DMS114 treated with DMSO at 0.1 percent for 48 hours (cell line): ENCODE results near the gene EEF1AKMT3.
A peak's percentile ranks its signal among the peaks of the same experiment; 100 is the strongest.

Experiments used
- DNase-seq: peaks from one replicate; lab custom pipeline; 2025; ENCODE audit not compliant: unreplicated experiment; lab: John Stamatoyannopoulos, UW

Gene EEF1AKMT3

DNA sequence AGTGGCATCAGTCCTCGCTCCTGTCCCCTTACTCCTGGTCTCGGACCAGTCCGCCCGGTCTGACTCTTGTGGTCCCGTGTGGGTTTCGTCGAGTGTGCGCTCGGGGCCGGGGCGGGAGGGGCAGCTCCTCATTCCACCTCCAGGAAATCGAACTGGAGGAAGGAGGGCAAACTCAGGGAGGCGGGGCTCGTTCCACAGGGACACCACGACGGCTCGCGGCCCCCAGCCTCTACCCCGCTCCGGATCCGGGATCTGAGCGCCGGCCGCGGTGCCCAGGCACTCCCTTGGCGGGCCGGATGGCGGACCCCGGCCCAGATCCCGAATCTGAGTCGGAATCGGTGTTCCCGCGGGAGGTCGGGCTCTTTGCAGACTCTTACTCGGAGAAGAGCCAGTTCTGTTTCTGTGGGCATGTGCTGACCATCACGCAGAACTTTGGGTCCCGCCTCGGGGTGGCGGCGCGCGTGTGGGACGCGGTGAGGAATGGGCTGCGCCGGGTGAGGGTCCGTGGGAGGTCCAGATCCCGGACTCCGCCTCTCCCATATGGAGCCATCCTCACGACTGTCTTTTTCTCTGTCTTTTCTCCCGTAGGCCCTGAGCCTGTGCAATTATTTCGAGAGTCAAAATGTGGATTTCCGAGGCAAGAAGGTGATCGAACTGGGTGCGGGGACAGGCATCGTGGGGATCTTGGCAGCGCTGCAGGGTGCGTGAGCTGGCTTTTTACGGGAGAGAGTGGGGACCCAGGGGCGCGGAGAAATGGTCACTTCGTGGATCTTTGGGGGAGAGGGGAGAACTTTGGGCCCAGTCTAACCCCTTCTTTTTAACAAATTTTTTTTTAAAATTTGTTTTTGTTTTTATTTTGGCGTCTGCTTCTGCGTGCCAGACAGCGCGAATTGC, at the start of gene EEF1AKMT3:
EEF1AKMT3 (plus strand) TSS at position 186 of the 894 bp plus-strand sequence; CDS start at position 297, 111 bp downstream.
- peak; percentile 65 for DNase-seq

- no peak for DNase-seq
Measured at GRCh38 chr12:57722716-57723629, 49.4 kb upstream of the EEF1AKMT3 start.

DNA sequence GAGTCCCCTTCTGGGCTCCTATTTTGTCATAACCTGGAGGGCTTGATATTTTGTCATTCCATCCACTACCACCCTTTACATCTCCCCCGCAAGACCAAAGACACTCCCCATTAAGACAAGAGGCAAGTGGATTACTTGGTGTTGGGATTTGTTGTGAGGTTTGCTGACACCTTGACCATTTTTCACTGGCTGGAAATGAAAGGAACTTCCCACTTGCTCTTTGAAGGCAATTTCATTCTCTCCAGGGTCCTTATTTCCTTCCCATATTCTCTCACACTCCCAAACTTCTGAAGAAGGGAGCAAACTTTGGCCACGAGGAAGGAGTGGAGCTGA, 48.8 kb upstream of the EEF1AKMT3 start:
- no peak for DNase-seq

DNA sequence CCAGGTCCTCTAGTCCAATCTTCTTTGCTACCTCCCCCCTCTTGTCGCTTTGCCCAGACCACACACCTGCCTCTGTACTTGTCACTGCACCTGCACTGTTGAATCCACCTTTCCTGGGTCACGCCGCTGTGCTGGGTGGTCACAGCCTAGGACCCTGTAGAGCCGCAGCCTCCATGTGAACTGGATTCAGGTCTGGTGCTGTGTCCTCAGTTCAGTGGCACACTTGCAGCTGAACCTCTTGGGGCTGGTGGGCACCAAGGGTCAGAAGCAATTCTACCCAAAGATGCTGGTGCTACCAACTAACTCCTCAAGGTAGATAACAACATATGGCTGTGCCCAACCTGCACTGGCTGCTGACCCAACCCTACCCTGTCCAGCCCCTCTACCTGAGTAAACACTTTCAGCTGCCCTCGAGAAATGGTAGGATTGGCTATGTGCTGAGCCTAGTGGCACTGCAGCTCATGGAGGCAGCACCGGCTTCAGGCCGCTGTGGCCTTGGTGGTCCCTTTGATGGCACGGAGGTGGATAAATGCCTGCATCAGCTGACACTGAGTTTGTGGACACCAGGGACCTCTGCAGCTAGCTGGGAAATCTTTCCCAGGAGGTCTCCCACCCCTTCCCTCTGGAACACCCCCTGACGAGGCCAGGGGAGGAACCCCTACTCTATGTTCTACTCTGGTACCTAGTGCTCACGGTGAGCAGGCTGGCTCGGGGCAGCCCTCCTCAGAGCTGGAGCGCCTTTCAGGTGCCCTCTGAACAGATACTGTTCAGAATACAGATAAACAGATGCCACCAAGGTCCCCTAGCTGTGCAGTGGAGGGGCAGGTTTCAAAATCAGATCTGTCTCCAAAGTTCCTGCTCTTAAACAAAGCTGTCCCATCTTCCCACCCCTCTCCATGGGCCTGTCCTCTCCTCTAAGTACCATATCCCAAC, 48.1 kb upstream of the EEF1AKMT3 start:
- DNase-seq, result no peak

- no peak for DNase-seq
Measured at GRCh38 chr12:57724936-57725740, 47.3 kb upstream of the EEF1AKMT3 start.

GRCh38 chr12:57725851-57726150, 46.6 kb upstream of the EEF1AKMT3 start:
- no peak for DNase-seq

DNA sequence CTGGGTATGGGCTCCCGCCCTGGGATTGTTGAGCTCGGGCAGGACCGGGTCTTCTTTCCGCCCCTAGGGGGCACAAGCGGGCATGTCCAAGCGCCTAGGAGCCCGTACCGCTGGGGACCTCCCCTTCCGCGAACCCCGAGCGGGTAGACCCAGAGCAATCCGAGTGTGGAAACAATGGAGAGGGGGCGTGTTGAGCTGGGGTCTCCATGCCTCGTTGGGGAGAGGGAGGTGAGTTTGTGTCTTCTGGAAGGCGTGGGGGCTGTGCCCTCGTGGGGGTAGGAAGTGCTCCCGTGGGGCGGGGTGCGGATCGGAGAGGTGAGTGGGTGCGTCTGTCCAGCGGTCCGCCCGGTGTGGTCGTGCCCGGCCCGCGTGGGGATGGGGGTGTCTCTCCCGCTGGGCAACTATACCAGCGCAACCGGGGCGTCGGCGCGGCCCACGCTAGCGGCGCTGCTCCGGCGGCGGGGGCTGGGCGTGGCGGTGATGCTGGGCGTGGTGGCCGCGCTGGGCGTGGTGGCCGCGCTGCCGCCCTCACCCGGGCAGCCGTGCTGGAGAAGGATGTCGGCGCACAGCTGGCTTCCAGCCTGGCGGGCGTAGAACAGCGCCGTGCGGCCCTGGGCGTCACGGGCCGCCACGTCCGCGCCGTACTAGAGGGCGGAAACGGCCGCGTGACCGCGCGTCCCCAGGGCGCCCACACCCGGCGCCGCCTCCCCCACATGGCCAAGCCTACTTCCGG, 46.1 kb upstream of the EEF1AKMT3 start:
- DNase-seq, result peak; percentile 66

DNA sequence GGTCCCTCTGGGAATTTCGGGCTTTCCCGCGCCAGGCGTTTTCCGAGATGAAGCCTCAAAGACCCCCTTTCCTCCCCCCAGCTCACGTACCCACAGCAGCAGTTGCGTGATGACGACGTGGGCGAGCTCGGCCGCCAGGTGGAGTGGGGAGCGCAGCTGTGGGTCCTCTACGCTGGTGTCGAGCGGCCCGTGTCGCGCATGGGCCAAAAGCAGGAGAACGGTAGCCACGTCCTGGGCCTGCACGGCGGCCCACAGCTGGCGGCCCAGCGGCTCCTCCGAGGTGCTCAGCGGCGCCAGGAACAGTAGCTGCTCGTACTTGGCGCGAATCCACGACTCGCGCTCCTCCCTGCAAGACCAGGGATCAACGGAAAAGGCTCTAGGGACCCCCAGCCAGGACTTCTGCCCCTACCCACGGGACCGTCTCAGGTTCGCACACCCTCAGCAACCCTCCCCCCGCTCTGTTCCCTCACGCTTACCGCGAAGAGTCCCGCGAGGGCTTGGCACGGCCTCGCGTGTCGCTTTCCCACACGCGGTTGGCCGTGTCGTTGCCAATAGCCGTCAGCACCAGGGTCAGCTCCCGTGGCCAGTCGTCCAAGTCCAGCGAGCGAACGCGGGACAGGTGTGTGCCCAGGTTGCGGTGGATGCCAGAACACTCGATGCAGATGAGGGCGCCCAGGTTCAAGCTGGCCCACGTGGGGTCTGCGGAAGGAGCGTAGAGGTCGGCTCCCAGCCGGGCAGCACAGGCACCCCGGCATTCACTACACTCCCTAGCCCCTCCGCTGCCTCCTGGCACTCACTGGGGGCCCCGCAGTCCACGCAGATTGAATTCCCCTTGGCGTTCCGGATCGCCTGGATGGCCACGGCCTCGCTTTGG, 45.3 kb upstream of the EEF1AKMT3 start:
- DNase-seq, result peak; percentile 35

- no peak for DNase-seq
Measured at GRCh38 chr12:57727758-57728395, 44.5 kb upstream of the EEF1AKMT3 start.

GRCh38 chr12:57729321-57729844, 43.0 kb upstream of the EEF1AKMT3 start:
- no peak for DNase-seq

GRCh38 chr12:57730336-57731067, 41.9 kb upstream of the EEF1AKMT3 start:
- DNase-seq, result no peak

DNA sequence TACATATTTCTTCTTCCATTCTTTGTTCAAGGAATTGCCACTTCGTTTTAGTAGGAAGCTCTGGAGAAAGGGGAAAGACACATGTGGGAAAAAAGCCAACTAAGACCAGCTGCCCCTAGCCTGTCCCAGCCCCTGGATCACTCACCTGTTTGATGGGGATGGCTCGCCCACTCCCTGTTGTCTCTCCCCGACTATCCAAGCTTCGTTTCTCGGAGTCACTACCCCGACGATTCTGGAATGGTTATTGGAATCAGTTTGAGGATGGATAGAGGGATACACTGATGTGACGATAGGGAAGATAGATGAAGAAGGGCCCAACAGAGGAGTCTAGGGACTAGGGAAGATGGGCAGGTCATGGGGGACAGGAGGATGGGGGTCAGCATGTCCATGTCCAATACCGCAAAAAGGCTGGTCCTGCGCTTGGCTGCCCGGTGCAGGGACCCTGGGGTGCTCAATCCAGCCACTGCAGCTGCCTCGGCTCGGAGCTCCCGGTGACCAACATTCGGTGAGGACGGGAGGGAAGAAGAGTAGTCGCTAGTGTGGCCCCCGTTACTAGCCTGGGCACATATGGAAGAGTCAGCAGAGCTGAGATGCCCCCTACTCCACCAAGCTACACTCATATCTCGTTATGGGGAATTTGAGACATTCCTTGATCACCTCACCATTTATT, 40.9 kb upstream of the EEF1AKMT3 start:
- DNase-seq, result no peak

DNA sequence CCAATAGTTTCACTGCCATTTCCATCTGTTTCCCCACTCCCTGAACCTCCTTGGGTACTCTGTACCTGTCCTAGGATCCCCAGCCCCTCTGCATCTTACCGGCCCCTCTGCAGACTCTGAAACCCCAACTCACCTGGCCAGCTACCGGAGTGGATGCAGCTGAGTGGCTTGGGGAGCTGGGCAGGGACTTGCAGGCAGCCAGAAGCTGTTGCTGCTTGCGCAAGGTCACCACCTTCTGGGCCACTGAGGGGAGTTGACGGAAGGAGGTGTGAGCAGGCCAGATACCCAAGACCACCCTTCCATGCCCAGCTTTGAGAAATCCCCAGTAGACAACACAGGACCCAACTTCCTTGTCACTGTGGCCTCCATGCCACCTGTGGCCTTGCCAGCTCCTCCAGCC, 40.1 kb upstream of the EEF1AKMT3 start:
- no peak for DNase-seq

- DNase-seq, result no peak
Measured at GRCh38 chr12:57732726-57733593, 39.5 kb upstream of the EEF1AKMT3 start.

- DNase-seq, result no peak
Measured at GRCh38 chr12:57733928-57734327, 38.5 kb upstream of the EEF1AKMT3 start.

GRCh38 chr12:57734591-57734990, 37.8 kb upstream of the EEF1AKMT3 start:
- DNase-seq, result no peak
